Measurements from ENCODE around the gene ARFRP1.

ARFRP1 gene

GRCh38 chr20:63718996-63719395 lies 11.2 kb upstream of the ARFRP1 start:
- DNase-seq (ENCODE audit: low read depth), result no peak
- TF ChIP-seq CTCF (conservative IDR thresholded peaks at IDR 0.05; ENCODE audit: low read length), result no peak
- no peak overlapping the region for H3K4me3 ChIP-seq (ENCODE audit: low read length)

GRCh38 chr20:63714858-63715257 lies 7.1 kb upstream of the ARFRP1 start:
- no peak for TF ChIP-seq CTCF (conservative IDR thresholded peaks at IDR 0.05; ENCODE audit: low read length)
- H3K4me3 ChIP-seq (ENCODE audit: low read length), result no peak overlapping the region
- no peak for DNase-seq (ENCODE audit: low read depth)

GRCh38 chr20:63712191-63712590 lies 4.4 kb upstream of the ARFRP1 start:
- no peak overlapping the region for H3K4me3 ChIP-seq (ENCODE audit: low read length)
- no peak for DNase-seq (ENCODE audit: low read depth)

GRCh38 chr20:63711085-63711645 lies 3.4 kb upstream of the ARFRP1 start:
- DNase-seq (ENCODE audit: low read depth), result no peak
- no peak overlapping the region for H3K4me3 ChIP-seq (ENCODE audit: low read length)
- TF ChIP-seq CTCF (conservative IDR thresholded peaks at IDR 0.05; ENCODE audit: low read length), result no peak

More at GRCh38 chr20:63712191-63712590, 4.4 kb upstream of the ARFRP1 start:
- no peak for TF ChIP-seq CTCF (conservative IDR thresholded peaks at IDR 0.05; ENCODE audit: low read length)

GRCh38 chr20:63709149-63709527 lies 1.4 kb upstream of the ARFRP1 start:
- H3K4me3 ChIP-seq (ENCODE audit: low read length), result peak overlapping the region; percentile 81
- DNase-seq (ENCODE audit: low read depth), result no peak
- no peak for TF ChIP-seq CTCF (conservative IDR thresholded peaks at IDR 0.05; ENCODE audit: low read length)

- TF ChIP-seq CTCF (conservative IDR thresholded peaks at IDR 0.05; ENCODE audit: low read length), result no peak
- H3K4me3 ChIP-seq (ENCODE audit: low read length), result peak overlapping the region; percentile 81
- DNase-seq (ENCODE audit: low read depth), result no peak
Observed at GRCh38 chr20:63708301-63709148, 749 bp upstream of the ARFRP1 start.

All from AG10803 (cell line).